TTC549 (cell line): ENCODE results near the gene SLCO4A1.

Experiments used
- FAIRE-seq: peaks from 2 replicates; lab custom pipeline; 2012; peaks lifted over from hg19 to GRCh38; lab: Jason Lieb, UNC

Gene SLCO4A1, protein sequence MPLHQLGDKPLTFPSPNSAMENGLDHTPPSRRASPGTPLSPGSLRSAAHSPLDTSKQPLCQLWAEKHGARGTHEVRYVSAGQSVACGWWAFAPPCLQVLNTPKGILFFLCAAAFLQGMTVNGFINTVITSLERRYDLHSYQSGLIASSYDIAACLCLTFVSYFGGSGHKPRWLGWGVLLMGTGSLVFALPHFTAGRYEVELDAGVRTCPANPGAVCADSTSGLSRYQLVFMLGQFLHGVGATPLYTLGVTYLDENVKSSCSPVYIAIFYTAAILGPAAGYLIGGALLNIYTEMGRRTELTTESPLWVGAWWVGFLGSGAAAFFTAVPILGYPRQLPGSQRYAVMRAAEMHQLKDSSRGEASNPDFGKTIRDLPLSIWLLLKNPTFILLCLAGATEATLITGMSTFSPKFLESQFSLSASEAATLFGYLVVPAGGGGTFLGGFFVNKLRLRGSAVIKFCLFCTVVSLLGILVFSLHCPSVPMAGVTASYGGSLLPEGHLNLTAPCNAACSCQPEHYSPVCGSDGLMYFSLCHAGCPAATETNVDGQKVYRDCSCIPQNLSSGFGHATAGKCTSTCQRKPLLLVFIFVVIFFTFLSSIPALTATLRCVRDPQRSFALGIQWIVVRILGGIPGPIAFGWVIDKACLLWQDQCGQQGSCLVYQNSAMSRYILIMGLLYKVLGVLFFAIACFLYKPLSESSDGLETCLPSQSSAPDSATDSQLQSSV

DNA sequence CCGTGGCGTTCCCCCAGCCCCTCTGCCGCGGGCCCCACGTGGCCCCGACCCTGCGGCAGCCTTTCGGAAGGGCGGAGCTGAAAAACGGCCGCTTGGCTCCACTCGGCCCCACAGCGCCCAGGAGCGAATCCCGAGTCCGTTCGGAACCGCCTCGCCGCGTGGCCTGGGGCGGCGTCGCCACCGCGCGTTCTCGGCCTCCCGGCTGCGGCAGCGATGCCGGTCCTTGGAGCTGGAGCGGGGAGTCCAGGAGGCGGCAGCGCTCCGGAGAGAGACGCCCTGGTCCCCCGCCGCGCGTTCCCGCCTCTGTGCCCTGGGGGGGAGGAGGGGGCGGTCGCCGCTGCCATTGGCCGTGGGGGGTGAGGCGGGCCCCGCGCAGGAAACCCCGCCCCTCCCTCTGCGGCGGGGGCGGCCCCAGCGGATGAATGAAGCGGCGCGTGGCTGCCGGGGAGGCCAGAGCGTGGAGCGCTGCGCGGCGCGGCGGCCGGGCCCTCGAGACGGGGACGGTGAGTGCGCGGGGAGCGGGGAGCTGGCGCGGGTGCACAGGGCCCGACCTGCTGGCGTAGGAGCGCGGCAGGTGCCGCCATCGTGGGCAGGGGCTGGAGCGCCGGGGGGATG lies at the start of gene SLCO4A1:
Gene SLCO4A1 (plus strand): TSS at position 453 of the 615 bp plus-strand sequence. CDS start 13,952 bp downstream, outside the sequence.
- no peak for FAIRE-seq

DNA sequence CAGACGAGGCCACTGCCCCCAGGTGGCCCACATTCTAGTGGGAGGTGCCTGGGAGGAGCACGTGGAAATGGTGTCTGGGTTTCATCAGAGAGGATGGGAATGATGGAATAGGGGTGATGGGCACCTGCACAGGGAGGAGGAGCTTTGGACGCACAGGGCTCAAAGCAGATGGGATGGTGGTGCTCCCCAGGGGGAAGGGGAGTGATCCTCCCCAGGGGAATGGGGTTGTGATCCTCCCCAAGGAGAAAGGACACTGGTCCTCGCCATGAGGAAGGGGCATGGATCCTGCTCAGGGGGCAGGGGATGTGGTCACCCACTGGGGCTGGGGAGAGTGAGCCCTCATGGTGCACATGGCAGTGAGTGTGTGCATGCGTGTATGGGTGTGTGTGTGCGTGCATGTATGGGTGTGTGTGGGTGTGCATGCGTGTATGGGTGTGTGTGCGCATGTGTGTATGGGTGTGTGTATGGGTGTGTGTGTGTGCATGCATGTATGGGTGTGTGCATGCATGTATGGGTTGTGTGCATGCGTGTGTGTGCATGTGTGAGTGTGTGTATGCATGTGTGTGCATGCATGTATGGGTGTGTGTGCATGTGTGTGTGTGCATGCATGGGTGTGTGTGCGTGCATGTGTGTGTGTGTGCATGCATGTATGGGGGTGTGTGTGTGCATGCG lies 49.7 kb upstream of the SLCO4A1 start:
- FAIRE-seq = no peak

DNA sequence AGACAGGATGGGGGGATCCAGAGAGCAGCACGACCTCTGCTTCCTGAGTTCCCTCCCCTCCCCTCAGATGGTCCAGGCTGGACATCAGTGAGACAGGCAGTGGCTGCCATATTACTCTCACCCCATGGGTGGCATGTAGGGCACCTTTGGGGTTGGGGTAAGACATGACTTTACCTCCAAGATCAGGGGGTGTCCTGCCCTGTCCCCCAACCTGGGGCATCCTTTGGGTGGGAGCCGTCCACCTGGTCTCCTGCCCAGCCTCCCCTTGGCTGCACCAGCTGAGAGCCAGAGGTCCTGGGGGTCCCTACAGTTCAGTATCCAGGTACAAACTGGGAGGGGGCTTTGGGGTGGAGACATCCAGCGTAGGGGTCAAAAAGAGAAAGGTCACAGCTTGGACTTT lies 48.7 kb upstream of the SLCO4A1 start:
- no peak for FAIRE-seq

DNA sequence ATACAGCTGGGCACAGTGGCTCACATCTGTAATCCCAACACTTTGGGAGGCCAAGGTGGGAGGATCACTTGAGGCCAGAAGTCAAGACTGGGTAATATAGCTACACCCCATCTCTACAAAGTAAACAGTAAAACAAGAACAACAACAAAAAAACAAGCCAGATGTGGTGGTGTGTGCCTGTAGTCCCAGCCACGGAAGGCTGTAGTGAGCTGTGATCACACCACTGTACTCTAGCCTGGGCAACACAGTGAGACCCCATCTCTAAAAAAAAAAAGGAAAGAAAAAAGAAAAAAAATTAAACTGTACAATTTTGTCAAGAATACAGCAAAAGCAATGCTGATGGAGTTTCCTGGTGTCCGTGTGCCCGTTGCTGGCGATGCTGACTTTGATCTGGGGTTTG lies 47.2 kb upstream of the SLCO4A1 start:
- no peak for FAIRE-seq

DNA sequence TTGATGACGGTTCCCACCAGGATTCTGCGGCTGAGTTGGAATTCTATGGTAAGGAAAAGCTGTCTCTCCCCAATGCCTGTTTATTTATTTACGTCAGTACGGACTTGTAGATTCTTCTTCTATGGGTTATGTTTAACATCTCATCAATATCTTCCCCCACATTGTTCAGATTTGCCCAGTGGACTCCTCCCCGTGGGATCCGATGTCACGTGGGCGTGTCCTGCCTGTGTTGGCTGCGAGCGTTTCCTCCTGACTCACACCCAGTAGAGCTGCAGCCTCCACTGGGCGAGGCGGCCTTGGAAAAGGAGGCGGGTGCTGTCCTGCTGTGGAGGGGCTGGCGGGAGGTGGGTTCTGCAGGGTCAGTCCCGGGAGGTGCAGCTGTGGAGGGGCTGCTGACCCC lies 46.8 kb upstream of the SLCO4A1 start:
- FAIRE-seq = no peak

DNA sequence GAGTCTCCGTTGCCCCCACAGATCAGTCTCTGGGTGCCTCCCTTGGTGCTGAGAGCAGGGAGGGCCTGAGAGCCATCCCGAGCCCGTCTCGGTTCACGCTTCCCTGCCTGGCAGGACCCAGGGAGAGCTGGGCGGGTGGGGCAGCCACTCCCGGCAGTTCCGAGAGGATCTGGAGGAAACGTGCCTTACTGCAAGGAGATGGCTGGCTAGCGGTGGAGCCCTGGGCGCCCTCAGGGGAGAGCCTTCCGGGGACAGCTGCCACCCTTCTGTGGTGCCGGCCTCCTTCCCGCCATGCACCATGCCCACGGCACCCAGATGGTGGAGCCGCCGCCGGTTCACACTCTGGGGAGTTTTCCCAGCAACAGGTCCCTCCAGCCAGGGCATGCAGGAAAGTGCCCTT lies 45.8 kb upstream of the SLCO4A1 start:
- no peak for FAIRE-seq

DNA sequence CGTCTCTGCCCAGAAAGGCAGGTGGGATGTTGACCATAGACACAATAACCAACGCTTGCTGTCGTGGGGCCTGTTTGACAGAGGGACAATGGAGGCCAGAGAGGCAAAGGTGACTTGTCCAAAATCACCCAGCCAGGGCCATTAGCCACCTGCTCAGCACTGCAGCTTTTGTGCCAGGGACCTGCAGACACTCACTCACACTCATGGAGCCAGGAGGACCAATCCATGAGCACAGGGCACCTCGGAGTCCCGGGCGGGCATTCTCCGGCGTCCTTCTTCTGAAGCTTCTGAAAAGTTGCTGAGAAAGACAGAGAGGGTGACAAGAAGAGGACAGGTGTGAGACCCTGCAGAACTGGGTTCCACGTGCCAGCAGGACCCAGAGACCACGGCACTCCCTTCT lies 45.4 kb upstream of the SLCO4A1 start:
- no peak for FAIRE-seq

DNA sequence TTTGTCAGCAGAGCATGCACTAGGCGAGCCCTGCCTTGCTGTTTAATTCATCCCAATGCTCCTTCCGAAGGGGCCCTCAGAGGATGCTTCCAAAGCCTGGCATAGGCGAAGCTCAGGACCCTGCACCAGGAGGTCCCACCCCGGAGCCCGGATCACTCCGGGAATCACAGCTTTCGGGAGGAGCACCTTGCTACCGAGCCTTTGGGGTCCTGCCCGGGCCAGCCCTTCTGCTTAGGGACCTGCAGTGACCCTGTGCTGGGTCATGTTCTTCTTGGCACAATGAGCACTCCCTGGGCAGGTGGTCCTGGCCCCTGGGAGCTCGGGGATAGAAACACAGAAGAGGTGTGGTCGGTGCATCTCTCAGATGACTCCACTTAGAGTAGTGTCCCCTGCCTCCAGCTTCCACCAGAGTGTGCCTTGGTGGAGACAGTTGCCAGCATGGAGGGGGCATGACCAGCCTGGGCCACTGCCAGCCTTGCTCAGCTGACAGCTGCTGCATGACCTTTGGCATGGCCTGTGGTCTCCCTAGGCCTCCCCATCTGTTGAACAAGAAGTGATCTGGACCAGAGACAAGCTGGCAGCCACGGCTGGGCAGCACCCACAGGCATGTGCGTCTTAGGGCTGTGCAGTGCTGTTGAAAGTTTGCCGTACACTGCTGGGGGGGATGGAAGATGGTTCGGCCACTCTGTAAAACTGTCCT lies 44.7 kb upstream of the SLCO4A1 start:
- no peak for FAIRE-seq

DNA sequence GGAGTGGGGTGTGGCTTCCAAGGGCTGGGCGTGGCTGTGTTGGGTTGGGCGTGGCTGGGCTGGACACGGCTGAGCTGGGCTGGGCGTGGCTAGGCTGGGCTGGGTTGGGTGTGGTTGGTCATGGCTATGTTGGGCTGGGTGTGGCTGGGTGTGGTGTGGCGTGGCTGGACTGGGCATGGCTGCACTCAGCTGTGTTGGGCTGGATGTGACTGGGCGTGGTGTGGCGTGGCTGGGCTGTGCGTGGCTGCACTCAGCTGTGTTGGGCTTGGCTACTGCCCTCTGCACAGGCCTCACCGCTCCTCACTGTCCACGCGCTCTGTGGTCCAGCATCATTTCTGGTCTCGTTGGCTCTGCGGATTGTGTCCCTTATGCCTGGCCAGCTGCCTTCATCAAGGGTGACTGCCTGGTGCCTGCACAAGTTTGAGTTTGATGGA lies 43.5 kb upstream of the SLCO4A1 start:
- no peak for FAIRE-seq

DNA sequence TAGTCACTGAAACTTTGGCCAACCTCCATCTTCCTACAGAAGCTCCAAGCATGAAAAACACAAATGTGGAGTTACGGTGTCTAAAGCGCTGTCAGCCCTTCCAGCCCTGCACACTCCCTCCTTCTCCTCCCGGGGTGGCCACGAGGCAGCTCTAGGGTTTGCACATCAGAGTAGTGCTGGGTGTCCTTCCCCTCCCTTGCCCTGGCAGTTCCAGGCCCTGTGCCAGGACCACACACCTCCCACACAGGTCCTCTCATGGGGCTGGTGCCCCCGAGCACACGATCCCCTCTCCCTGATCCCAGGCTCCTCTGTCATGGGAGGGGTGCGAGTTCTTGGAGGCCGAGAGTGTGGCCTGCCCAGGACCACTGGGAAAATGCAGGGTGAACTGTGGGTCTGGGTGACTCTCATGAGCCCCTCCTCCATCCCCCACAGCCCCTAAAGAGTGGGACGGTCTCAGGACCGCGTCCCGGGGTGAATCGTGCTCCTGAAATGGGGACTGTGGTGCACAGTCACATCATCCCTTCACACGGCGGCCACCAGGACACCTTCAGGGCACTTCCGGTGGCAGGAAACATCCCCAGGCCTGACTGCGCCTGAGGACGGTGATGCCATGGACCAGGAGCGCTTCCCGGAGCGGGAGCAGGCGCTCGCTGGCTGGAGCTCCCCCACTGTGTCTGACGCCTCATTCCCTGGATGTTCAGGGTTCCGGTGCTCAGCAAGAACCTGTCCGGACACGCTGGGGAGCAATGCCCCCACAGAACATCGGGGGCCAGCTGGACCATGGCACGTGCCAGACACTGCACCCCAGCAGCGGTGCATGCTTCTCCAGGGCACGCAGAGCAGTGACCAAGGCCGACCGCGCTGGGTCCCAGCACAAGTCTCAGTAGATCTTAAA lies 42.8 kb upstream of the SLCO4A1 start:
- FAIRE-seq = no peak

DNA sequence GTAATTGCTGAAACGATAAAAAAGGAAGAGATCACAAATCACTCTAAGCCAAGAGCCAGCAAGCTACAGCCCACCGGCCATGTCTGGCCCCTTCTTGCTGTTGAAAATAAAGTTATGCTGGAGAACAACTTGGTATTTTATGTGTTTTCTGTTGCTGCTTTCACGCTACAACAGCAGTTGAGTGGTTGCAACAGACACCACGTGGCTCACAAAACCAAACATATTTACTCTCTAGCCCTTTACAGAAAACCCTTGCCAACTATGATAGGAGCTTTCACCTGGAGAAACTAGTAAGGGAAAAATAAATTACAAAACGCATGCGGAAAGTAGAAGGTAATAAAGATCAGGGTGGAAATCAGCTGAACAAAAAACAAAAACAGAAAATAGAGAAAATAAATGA lies 41.1 kb upstream of the SLCO4A1 start:
- no peak for FAIRE-seq

DNA sequence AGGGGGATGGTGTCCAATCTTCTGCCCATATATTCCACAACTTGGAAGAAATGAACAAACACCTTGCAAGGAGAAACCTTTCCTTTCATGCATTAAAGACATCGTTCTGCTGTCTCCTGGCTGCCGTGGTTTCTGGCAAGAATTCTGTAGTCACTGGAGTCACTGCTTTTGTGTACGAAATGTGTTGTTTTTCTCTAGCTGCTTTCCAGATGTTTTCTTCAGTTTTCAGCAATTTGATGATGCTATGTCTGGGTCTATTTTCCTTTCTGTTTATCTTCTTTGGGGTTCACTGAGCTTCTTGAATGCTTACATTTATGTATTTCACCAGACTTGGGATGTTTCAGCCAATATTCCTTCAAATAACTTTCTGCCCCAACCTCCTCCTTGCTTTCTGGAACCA lies 40.6 kb upstream of the SLCO4A1 start:
- no peak for FAIRE-seq

DNA sequence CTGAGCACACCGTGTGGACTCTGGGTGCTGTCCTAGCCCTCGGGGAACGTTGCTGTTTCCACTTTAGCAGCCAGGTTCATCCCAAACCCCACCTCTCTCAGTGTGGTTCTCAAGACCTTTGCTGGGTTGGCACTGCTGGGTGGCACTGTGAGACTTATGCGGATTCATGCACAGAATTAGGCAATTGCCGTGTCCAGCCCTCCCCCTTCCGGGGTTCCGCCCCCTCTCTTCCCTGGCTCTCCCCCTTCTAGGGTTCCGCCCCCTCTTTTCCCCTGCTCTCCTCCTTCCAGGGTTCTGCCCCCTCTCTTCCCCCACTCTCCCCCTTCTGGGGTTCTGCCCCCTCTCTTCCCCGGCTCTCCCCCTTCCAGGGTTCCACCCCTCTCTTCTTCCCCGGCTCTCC lies 39.8 kb upstream of the SLCO4A1 start:
- FAIRE-seq = no peak

DNA sequence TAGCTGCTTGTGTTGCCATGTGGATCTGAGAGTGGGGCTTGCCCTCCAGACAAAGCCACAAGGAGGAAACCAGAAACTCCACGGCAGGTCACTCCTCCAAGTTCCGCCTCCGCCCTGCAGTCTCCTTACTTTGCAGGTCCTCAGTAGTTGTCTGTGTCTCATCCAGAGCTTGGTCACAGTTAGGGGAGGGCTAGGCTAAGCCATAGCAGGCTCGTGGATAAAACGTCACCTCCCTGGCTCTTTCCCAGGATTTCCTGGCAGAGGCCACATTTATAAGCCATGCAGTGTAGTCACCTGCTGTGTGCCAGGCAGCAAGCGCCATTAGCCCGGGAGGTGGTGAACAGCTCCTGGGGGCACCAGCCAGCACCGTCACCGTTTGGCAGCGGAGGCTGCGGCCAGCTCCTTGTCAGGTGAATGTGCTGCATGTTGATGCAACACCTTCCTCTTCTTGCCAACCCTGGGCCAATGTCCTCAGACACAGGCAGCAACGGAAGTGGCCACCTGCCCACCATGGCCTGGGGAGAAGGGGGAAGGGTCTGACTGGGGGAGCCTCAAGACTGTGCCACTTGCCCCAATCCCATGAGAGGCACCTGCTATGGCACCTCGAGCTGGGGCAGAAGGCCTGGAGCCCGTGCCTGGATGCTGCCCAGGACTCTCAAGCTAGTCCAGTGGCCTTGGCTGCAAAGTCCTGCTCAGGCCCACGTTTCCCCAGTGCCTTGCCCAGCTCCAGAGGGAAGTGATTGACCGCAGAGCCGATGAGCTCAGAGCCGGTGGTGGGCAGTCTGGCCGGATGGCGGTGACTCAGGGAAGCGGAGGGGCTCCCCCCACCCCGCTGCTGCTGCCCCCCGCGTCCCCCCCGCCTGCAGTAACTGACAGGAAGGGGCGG lies 39.0 kb upstream of the SLCO4A1 start:
- no peak for FAIRE-seq

DNA sequence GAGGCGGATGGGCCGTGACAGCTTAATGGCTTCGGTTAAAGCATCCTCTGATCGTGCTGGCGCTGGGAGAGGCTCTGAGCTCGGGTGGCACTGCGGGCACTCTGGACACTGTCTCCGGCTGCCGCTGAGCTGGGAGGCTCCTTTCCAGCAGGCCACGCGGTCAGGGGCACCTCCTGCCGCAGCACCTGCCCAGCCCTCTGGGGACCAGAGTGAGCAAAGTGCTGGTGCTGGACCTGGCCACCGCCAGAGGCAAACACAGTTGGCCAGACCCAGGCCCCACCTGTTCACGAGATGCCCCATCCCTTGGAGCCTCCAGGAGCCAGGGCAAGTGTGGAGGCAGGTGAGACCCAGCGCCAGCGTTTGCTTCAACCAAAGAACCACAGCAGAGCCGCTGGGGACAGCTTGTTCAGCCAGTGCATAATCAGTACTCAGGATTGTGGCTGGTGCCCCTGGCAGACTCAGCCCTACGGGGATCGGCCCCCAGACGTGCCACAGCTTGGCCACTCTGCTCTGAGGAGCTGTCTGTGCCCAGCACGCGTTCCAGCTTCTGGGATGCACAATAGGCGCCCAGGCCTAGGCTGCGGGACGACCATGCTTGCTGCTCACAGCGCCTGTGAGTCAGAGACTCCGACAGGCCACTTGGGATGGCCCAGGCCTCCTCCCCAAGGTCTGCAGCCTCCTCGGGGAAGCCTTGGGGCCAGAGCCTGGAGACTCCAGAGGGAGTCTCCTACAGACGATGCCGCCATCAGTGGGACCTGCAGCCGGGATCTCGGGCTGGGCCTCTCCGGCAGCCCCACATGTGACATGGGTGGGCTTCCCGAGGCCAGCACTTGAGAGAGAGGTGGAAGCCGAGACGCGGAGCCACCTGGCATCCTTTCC lies 38.2 kb upstream of the SLCO4A1 start:
- FAIRE-seq = no peak

DNA sequence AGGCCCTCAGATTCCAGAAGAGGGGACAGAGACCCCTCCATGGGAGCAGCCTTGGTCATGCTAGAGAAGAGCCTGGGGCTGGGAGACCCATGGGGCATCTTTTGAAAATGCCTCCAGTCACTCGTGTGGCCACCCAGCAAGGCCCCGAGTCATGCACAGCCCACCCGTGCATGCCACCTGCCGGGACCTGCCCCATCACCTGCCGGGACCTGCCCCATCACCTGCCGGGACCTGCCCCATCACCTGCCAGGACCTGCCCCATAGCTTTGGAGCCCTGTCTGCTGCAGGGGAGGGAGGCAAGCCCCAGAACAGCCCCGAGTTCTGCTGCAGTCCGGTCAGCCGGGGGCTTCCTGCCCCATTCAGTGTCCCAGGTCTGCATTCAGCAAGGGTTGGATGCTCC lies 37.5 kb upstream of the SLCO4A1 start:
- no peak for FAIRE-seq

DNA sequence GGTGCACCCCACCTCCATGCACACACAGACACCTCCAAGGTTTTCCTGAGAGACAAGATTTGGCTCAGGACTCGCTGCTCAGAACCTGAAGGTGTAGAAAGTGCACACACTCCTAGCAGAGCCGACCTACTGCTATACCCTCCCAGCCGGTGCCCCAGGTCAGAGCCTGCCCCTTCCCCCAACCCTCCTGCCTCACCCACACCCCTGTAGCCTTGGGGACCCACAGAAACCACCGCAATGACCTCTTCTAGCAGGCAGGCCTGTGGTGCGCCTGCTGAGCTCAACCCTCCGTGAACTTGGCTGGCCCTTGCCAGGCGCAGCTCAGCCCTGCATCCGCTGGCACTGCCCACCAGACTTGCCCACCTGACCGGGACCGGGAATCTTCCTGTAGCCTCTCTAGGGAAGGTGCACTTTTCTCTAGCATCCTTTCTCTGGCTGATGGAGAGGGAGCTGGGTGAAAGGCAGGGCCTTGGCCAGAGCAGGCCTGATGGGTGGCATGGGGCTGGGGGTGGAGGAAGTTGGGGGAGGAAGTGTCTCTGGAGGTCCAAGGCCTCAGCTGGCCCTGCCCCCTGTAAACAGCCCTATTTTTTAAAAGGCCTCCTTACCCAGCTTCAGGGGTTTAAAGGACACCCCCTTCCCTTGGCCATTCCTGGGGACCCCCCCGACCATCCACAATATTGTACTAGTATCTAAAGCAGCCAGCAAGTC lies 36.9 kb upstream of the SLCO4A1 start:
- FAIRE-seq = no peak

DNA sequence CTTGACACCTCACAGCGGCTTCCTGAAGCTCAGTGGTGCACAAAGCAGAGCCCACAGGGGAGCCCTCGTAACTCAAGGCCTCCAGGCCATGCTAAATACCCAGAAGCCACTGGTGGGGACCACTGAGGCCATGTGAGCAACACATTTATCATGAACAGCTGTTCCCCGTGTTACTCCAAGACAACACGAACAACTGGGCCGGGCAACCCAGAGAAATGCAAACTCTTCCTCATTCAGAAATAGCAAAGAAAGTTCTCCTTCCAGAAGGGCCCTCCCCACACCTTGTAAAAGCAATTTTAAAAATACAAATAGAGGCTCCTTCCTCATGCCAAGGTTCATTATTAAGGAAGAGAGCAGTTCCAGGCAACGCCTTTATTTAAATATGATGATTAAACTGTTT lies 36.3 kb upstream of the SLCO4A1 start:
- no peak for FAIRE-seq
